ENCODE data around the gene ATP8B1.

ATP8B1 gene

GRCh38 chr18:57630754-57631595 is 172.1 kb downstream of the ATP8B1 start:
- Histone ChIP-seq H3K27ac (ENCODE audit: low read depth, low read length) (no peak overlapping the region), H3K9ac (ENCODE audit: low read length) (no peak overlapping the region), H3K79me2 (ENCODE audit: control insufficient read depth, insufficient read depth, low read length, poor library complexity) (peaks cover 2% of the 10 kb centered on the region), H2BK12ac (ENCODE audit: low read length) (no peak overlapping the region), H3K36me3 (ENCODE audit: control insufficient read depth in 1 of 2, insufficient read depth in 2 of 2, low read length in 2 of 2) (no peaks in the 10 kb centered on the region), H3K27me3 (ENCODE audit: insufficient read depth, low read length) (no peaks in the 10 kb centered on the region), H3K79me1 (ENCODE audit: low read length) (peaks cover 7% of the 10 kb centered on the region), H3K4me1 (ENCODE audit: control insufficient read depth in 1 of 2, insufficient read depth in 2 of 2, low read length in 2 of 2) (peaks cover 2 to 8% of the 10 kb centered on the region in 2 experiments), H4K8ac (ENCODE audit: low read depth, low read length) (peak overlapping the region; percentile 13), H3K23ac (ENCODE audit: low read length) (no peak overlapping the region), H3K4me3 (ENCODE audit: low read depth, low read length) (peak overlapping the region; percentile 72), H3K4ac (ENCODE audit: low read depth, low read length) (peak overlapping the region; percentile 16), H2BK120ac (ENCODE audit: insufficient read depth, low read length, poor library complexity) (peak overlapping the region; percentile 52), H3K18ac (ENCODE audit: low read length) (no peak overlapping the region), H3K4me2 (ENCODE audit: low read length) (peak overlapping the region; percentile 77), H2BK5ac (ENCODE audit: low read depth, low read length, poor library complexity) (no peak overlapping the region), H2AK5ac (ENCODE audit: low read length) (no peak overlapping the region), H2AFZ (ENCODE audit: insufficient read depth, low read length, poor library complexity) (peak overlapping the region; percentile 34), H4K91ac (ENCODE audit: low read depth, low read length) (peak overlapping the region; percentile 16), H4K12ac (ENCODE audit: low read depth, low read length) (peak overlapping the region; percentile 68), H3K9me3 (ENCODE audit: insufficient read depth, low read depth, low read length) (no peaks in the 10 kb centered on the region), H3K14ac (ENCODE audit: low read length) (no peak overlapping the region)
- DNase-seq, result no peak
- no CpG with 5 or more reads among the region's 13 CpGs for WGBS (ENCODE audit: extremely low coverage, insufficient coverage, insufficient read length)

- peaks cover 7% of the 10 kb centered on the region for H3K79me1 ChIP-seq (ENCODE audit: low read length)
- peak; percentile 87 to 89 for DNase-seq
- no peak overlapping the region for H2BK12ac ChIP-seq (ENCODE audit: low read length)
- H3K9ac ChIP-seq (ENCODE audit: low read length), result peak overlapping the region; percentile 78
- no peak overlapping the region for H3K27ac ChIP-seq (ENCODE audit: low read depth, low read length)
- no peak overlapping the region for H3K23ac ChIP-seq (ENCODE audit: low read length)
- no peak overlapping the region for H2AK5ac ChIP-seq (ENCODE audit: low read length)
- H3K27me3 ChIP-seq (ENCODE audit: insufficient read depth, low read length), result no peaks in the 10 kb centered on the region
- no CpG with 5 or more reads among the region's 52 CpGs for WGBS (ENCODE audit: extremely low coverage, insufficient coverage, insufficient read length)
- peak overlapping the region; percentile 16 for H3K4ac ChIP-seq (ENCODE audit: low read depth, low read length)
- peak overlapping the region; percentile 80 for H2AFZ ChIP-seq (ENCODE audit: insufficient read depth, low read length, poor library complexity)
- peak overlapping the region; percentile 77 for H3K4me2 ChIP-seq (ENCODE audit: low read length)
- H3K36me3 ChIP-seq (ENCODE audit: control insufficient read depth in 1 of 2, insufficient read depth in 2 of 2, low read length in 2 of 2), result no peaks in the 10 kb centered on the region
- H4K12ac ChIP-seq (ENCODE audit: low read depth, low read length), result peak overlapping the region; percentile 78
- H3K18ac ChIP-seq (ENCODE audit: low read length), result peak overlapping the region; percentile 36
- peak overlapping the region; percentile 72 for H3K4me3 ChIP-seq (ENCODE audit: low read depth, low read length)
- peak overlapping the region; percentile 52 for H2BK120ac ChIP-seq (ENCODE audit: insufficient read depth, low read length, poor library complexity)
- H4K91ac ChIP-seq (ENCODE audit: low read depth, low read length), result peak overlapping the region; percentile 85
- peaks cover 2% of the 10 kb centered on the region for H3K79me2 ChIP-seq (ENCODE audit: control insufficient read depth, insufficient read depth, low read length, poor library complexity)
- peaks cover 2 to 8% of the 10 kb centered on the region in 2 experiments for H3K4me1 ChIP-seq (ENCODE audit: control insufficient read depth in 1 of 2, insufficient read depth in 2 of 2, low read length in 2 of 2)
- no peaks in the 10 kb centered on the region for H3K9me3 ChIP-seq (ENCODE audit: insufficient read depth, low read depth, low read length)
- peak overlapping the region; percentile 61 for H3K14ac ChIP-seq (ENCODE audit: low read length)
- H4K8ac ChIP-seq (ENCODE audit: low read depth, low read length), result peak overlapping the region; percentile 88
- no peak overlapping the region for H2BK5ac ChIP-seq (ENCODE audit: low read depth, low read length, poor library complexity)
Observed at GRCh38 chr18:57630002-57630753, 172.9 kb downstream of the ATP8B1 start.

- Histone ChIP-seq H3K79me2 (ENCODE audit: control insufficient read depth, insufficient read depth, low read length, poor library complexity) (peaks cover 2% of the 10 kb centered on the region), H3K27ac (ENCODE audit: low read depth, low read length) (no peak overlapping the region), H3K4me2 (ENCODE audit: low read length) (no peak overlapping the region), H2BK5ac (ENCODE audit: low read depth, low read length, poor library complexity) (no peak overlapping the region), H3K9ac (ENCODE audit: low read length) (no peak overlapping the region), H3K14ac (ENCODE audit: low read length) (no peak overlapping the region), H3K4ac (ENCODE audit: low read depth, low read length) (no peak overlapping the region), H2AFZ (ENCODE audit: insufficient read depth, low read length, poor library complexity) (no peak overlapping the region), H3K18ac (ENCODE audit: low read length) (no peak overlapping the region), H2BK12ac (ENCODE audit: low read length) (no peak overlapping the region), H4K8ac (ENCODE audit: low read depth, low read length) (peak overlapping the region; percentile 93), H4K12ac (ENCODE audit: low read depth, low read length) (peak overlapping the region; percentile 23), H3K4me1 (ENCODE audit: control insufficient read depth in 1 of 2, insufficient read depth in 2 of 2, low read length in 2 of 2) (peaks cover 2 to 8% of the 10 kb centered on the region in 2 experiments), H2BK120ac (ENCODE audit: insufficient read depth, low read length, poor library complexity) (no peak overlapping the region), H3K23ac (ENCODE audit: low read length) (no peak overlapping the region), H3K27me3 (ENCODE audit: insufficient read depth, low read length) (no peaks in the 10 kb centered on the region), H3K4me3 (ENCODE audit: low read depth, low read length) (no peak overlapping the region), H3K9me3 (ENCODE audit: insufficient read depth, low read depth, low read length) (no peaks in the 10 kb centered on the region), H3K79me1 (ENCODE audit: low read length) (peaks cover 7% of the 10 kb centered on the region), H2AK5ac (ENCODE audit: low read length) (no peak overlapping the region), H3K36me3 (ENCODE audit: control insufficient read depth in 1 of 2, insufficient read depth in 2 of 2, low read length in 2 of 2) (no peaks in the 10 kb centered on the region), H4K91ac (ENCODE audit: low read depth, low read length) (peak overlapping the region; percentile 52)
- DNase-seq, result peak in 1 of 2 donors; percentile 9
- no CpG with 5 or more reads among the region's 9 CpGs for WGBS (ENCODE audit: extremely low coverage, insufficient coverage, insufficient read length)
Observed at GRCh38 chr18:57629422-57629821, 173.7 kb downstream of the ATP8B1 start.

- peaks cover 2% of the 10 kb centered on the region for H3K79me2 ChIP-seq (ENCODE audit: control insufficient read depth, insufficient read depth, low read length, poor library complexity)
- DNase-seq, result peak; percentile 42 to 64
- H2BK12ac ChIP-seq (ENCODE audit: low read length), result no peak overlapping the region
- H3K23ac ChIP-seq (ENCODE audit: low read length), result no peak overlapping the region
- no peak overlapping the region for H3K4me2 ChIP-seq (ENCODE audit: low read length)
- H4K91ac ChIP-seq (ENCODE audit: low read depth, low read length), result no peak overlapping the region
- H3K4ac ChIP-seq (ENCODE audit: low read depth, low read length), result no peak overlapping the region
- H3K14ac ChIP-seq (ENCODE audit: low read length), result no peak overlapping the region
- no CpG with 5 or more reads among the region's 5 CpGs for WGBS (ENCODE audit: extremely low coverage, insufficient coverage, insufficient read length)
- no peak overlapping the region for H2AK5ac ChIP-seq (ENCODE audit: low read length)
- no peak overlapping the region for H3K4me3 ChIP-seq (ENCODE audit: low read depth, low read length)
- no peak overlapping the region for H2BK120ac ChIP-seq (ENCODE audit: insufficient read depth, low read length, poor library complexity)
- no peak overlapping the region for H2AFZ ChIP-seq (ENCODE audit: insufficient read depth, low read length, poor library complexity)
- no peak overlapping the region for H3K9ac ChIP-seq (ENCODE audit: low read length)
- H3K27me3 ChIP-seq (ENCODE audit: insufficient read depth, low read length), result no peaks in the 10 kb centered on the region
- no peaks in the 10 kb centered on the region for H3K36me3 ChIP-seq (ENCODE audit: control insufficient read depth in 1 of 2, insufficient read depth in 2 of 2, low read length in 2 of 2)
- no peak overlapping the region for H2BK5ac ChIP-seq (ENCODE audit: low read depth, low read length, poor library complexity)
- no peak overlapping the region for H3K18ac ChIP-seq (ENCODE audit: low read length)
- peaks cover 2 to 8% of the 10 kb centered on the region in 2 experiments for H3K4me1 ChIP-seq (ENCODE audit: control insufficient read depth in 1 of 2, insufficient read depth in 2 of 2, low read length in 2 of 2)
- H3K9me3 ChIP-seq (ENCODE audit: insufficient read depth, low read depth, low read length), result no peaks in the 10 kb centered on the region
- H4K8ac ChIP-seq (ENCODE audit: low read depth, low read length), result peak overlapping the region; percentile 33
- peaks cover 7% of the 10 kb centered on the region for H3K79me1 ChIP-seq (ENCODE audit: low read length)
- no peak overlapping the region for H4K12ac ChIP-seq (ENCODE audit: low read depth, low read length)
- H3K27ac ChIP-seq (ENCODE audit: low read depth, low read length), result no peak overlapping the region
Observed at GRCh38 chr18:57627488-57627887, 175.6 kb downstream of the ATP8B1 start.
